CD4-positive, CD25-positive, alpha-beta regulatory T cell (primary cell): Measurements from ENCODE around the gene PSMD14. TPM values are rescaled to one million over a fixed set of nuclear protein-coding genes. Genes with fewer than 3 reads are reported as not detected.

ENCODE experiments used
- ATAC-seq, 2 donors: fragments of 150-1000 bp; cut with Tn5 transposase; one replicate each; pipeline ENCODE4 v1.10.0; 2021; ENCODE audit warnings: low read depth in 2 of 2, moderate number of reproducible peaks in 2 of 2, moderate library complexity in 1 of 2
- DNase-seq, 3 donors: peaks; one replicate each; pipeline versions ENCODE4 v3.0.0 to v3.0.0-alpha.2; 2012 to 2022; ENCODE audit warnings: mixed read lengths in 1 of 3
- H3K27ac ChIP-seq: one replicate; pipeline ENCODE4 v1.7.0; 2013; ENCODE audit warnings: mild to moderate bottlenecking, low read length; ENCODE audit not compliant: insufficient read depth, poor library complexity, severe bottlenecking
- H3K27me3 ChIP-seq: one replicate; pipeline ENCODE4 v1.7.0; 2013; ENCODE audit warnings: low read length; ENCODE audit not compliant: control insufficient read depth, insufficient read depth
- H3K36me3 ChIP-seq: one replicate; pipeline ENCODE4 v1.7.0; 2013; ENCODE audit warnings: mild to moderate bottlenecking, low read length, moderate library complexity; ENCODE audit not compliant: control insufficient read depth, insufficient read depth
- H3K4me1 ChIP-seq: 2 replicates; pipeline ENCODE4 v1.7.0; 2013; ENCODE audit warnings: mild to moderate bottlenecking, low read length; ENCODE audit not compliant: insufficient read depth, control insufficient read depth, poor library complexity, severe bottlenecking
- H3K4me3 ChIP-seq: one replicate; pipeline ENCODE4 v1.7.0; 2013; ENCODE audit warnings: low read depth, mild to moderate bottlenecking, low read length, moderate library complexity
- H3K9me3 ChIP-seq, 2 experiments: 1 replicate in 1 of 2; 2 replicates in 1 of 2; pipeline ENCODE4 v1.7.0; 2013; ENCODE audit warnings: low read length in 2 of 2, mild to moderate bottlenecking in 1 of 2, moderate library complexity in 1 of 2; ENCODE audit not compliant: control insufficient read depth in 2 of 2
- H3K27ac Mint-ChIP-seq, 3 donors: one replicate each; pipeline ENCODE4 v1.8.0; 2020 to 2022; ENCODE audit warnings: mild to moderate bottlenecking in 3 of 3, mixed read lengths in 3 of 3, moderate library complexity in 2 of 3
- H3K27me3 Mint-ChIP-seq: one replicate; pipeline ENCODE4 v1.8.0; 2022; ENCODE audit warnings: mild to moderate bottlenecking, mixed read lengths
- H3K36me3 Mint-ChIP-seq: one replicate; pipeline ENCODE4 v1.8.0; 2020; ENCODE audit warnings: mixed read lengths
- H3K4me1 Mint-ChIP-seq, 4 donors: one replicate each; pipeline ENCODE4 v1.8.0; 2020 to 2022; ENCODE audit warnings: mixed read lengths in 4 of 4, mild to moderate bottlenecking in 1 of 4
- H3K4me3 Mint-ChIP-seq, 4 donors: one replicate each; pipeline ENCODE4 v1.8.0; 2020 to 2022; ENCODE audit warnings: mild to moderate bottlenecking in 4 of 4, mixed read lengths in 4 of 4, moderate library complexity in 3 of 4
- H3K9me3 Mint-ChIP-seq, 7 donors: one replicate each; pipeline ENCODE4 v1.8.0; 2020 to 2022; ENCODE audit warnings: mixed read lengths in 7 of 7, mild to moderate bottlenecking in 3 of 7, moderate library complexity in 2 of 7
- polyA plus RNA-seq, 4 donors: library from polyadenylated mRNA; unstranded; fragments of 300-500 nt; fragmentation: Illumina TruSeq; gene quantifications; one replicate each; pipeline ENCODE4 v1.2.3, GENCODE V29; 2021
- total RNA-seq: library from RNA; stranded (reverse); gene quantifications from one replicate; pipeline ENCODE4 v1.2.3, GENCODE V29; 2022

The PSMD14 gene
- total and polyA plus RNA-seq, 5 donors from 2014 or later = 38.6 to 82.9 (median 64.9) TPM

DNA sequence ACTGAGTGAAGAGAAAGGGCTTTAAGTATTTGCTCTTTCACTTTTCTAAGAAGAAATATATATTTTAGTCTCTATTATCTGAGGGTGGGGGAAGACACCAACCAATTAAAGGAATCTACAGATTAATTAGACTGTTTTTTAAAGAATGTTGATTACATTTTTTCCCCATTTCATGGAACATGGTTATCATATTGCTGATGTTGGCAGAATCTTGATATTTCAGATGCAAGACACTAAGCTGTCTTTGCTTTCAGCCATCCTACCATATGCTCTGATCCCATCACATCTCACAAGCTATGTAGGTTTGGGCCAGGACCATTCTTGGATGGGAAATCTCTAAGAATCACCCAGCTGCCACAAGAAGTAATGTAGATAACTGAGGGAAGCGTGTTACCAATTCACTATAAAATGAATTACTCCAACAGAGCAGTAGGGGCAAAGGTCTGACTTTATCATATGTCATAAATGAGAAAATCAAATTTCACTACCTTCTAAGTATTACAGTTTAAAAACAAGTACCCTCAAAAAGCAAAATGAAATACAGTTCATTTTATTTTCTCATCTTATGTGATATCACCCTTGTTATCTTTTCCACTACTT, 101.2 kb downstream of the PSMD14 start:
- Mint-ChIP-seq H3K4me1 (peaks cover 0 to 6% (median 4%) of the 10 kb centered on the region in 4 donors), H3K36me3 (peaks cover 13% of the 10 kb centered on the region), H3K27me3 (peaks cover 6% of the 10 kb centered on the region), H3K9me3 (peaks cover 0 to 1% (median 0%) of the 10 kb centered on the region in 7 donors), H3K4me3 (no peak overlapping the region), H3K27ac (no peak overlapping the region)
- H3K4me3 ChIP-seq = no peak overlapping the region
- ATAC-seq = no peak
- H3K9me3 ChIP-seq = no peaks in the 10 kb centered on the region
- H3K36me3 ChIP-seq = peaks cover 4% of the 10 kb centered on the region
- H3K27me3 ChIP-seq = peaks cover 3% of the 10 kb centered on the region
- H3K27ac ChIP-seq = no peak overlapping the region
- DNase-seq = no peak
- H3K4me1 ChIP-seq = peaks cover 4% of the 10 kb centered on the region

DNA sequence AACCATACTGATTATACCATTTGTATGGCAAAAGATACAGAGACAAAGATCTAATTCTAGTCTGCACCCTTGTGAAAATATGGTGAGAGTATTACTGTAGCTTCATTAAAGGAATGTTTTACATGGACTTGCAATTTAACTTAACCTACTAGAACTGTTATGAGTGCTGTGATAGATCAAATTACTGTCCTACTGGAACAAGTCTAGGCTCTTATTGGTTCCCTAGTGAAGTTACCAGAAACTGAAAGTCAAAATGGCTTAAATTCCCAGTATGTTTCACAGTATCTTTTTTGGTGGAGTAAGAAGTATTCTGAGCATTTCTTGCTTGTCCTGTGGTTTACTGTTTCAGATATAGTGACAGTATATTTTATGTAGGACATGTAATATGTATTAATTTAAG, 104.1 kb downstream of the PSMD14 start:
- peaks cover 15% of the 10 kb centered on the region for H3K27me3 ChIP-seq
- Mint-ChIP-seq H3K27me3 (peaks cover 33% of the 10 kb centered on the region), H3K4me1 (peaks cover under 1 to 31% (median 27%) of the 10 kb centered on the region in 4 donors), H3K36me3 (peaks cover 13% of the 10 kb centered on the region), H3K27ac (no peak overlapping the region), H3K9me3 (peaks cover 0 to 2% (median 0%) of the 10 kb centered on the region in 7 donors), H3K4me3 (no peak overlapping the region)
- DNase-seq (no peak), ATAC-seq (no peak)
- no peaks in the 10 kb centered on the region for H3K9me3 ChIP-seq
- H3K36me3 ChIP-seq = peaks cover 4% of the 10 kb centered on the region
- peaks cover 33% of the 10 kb centered on the region for H3K4me1 ChIP-seq
- H3K4me3 ChIP-seq = no peak overlapping the region
- H3K27ac ChIP-seq = no peak overlapping the region

DNA sequence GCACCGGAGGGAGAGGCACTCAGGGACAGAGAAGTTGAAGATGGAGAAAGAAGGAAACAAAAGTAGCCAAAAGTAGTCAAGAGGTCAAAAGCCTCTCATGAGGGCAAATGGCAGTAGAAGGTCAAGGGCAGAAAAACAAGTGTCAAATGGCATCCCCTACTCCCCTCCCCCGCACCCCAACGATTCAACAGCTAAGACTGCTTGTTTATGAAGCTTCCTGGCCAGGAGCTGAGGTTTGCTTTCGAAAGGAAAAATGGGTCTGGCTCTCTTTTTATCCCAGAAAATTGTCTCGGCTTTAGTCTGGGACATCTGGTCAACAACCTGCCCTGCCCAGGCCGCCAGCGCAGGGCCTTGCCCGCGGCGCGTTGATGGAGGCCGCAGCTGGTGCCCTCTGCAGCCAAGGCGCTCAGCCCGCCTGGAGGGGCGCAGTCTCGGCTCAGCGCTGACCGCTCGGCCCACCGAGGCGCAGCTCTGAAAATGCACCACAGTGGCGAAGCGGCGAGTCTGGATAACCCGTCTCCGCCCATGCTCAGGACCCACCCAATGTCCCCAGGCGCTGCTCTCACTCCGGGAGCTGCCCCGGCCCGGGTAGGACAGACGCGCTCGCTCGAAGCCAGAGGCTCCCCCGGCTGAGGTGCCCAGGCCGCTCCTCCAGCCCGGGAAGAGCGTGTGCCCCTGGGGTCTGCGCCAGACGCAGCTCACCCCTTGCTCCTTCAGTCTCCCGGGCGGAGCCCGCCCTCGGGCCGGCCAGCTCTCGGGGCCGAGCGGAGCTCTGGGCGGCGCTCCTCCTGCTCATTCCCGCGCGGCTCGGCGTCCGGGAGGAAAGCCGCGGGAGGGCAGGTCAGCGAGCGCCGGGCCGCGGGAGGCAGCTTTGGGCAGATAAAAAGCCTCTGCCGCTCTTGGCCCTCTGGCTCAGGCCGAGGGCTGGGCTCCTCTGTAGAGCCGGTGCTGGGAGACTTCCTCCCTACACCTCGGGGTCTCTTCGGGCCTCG, 106.1 kb downstream of the PSMD14 start:
- H3K36me3 ChIP-seq = peaks cover 3% of the 10 kb centered on the region
- H3K9me3 ChIP-seq = no peaks in the 10 kb centered on the region
- H3K27ac Mint-ChIP-seq = no peak overlapping the region
- peaks cover 8 to 47% (median 33%) of the 10 kb centered on the region in 4 donors for H3K4me1 Mint-ChIP-seq
- H3K9me3 Mint-ChIP-seq = peaks cover 0 to 2% (median 0%) of the 10 kb centered on the region in 7 donors
- H3K36me3 Mint-ChIP-seq = peaks cover 9% of the 10 kb centered on the region
- no peak overlapping the region for H3K27ac ChIP-seq
- DNase-seq (no peak), ATAC-seq (peak; percentile 38 to 52)
- H3K4me1 ChIP-seq = peaks cover 43% of the 10 kb centered on the region
- peaks cover 17% of the 10 kb centered on the region for H3K27me3 ChIP-seq
- peaks cover 52% of the 10 kb centered on the region for H3K27me3 Mint-ChIP-seq
- peak overlapping the region; percentile 53 to 88 (median 72) for H3K4me3 Mint-ChIP-seq
- peak overlapping the region; percentile 74 for H3K4me3 ChIP-seq

DNA sequence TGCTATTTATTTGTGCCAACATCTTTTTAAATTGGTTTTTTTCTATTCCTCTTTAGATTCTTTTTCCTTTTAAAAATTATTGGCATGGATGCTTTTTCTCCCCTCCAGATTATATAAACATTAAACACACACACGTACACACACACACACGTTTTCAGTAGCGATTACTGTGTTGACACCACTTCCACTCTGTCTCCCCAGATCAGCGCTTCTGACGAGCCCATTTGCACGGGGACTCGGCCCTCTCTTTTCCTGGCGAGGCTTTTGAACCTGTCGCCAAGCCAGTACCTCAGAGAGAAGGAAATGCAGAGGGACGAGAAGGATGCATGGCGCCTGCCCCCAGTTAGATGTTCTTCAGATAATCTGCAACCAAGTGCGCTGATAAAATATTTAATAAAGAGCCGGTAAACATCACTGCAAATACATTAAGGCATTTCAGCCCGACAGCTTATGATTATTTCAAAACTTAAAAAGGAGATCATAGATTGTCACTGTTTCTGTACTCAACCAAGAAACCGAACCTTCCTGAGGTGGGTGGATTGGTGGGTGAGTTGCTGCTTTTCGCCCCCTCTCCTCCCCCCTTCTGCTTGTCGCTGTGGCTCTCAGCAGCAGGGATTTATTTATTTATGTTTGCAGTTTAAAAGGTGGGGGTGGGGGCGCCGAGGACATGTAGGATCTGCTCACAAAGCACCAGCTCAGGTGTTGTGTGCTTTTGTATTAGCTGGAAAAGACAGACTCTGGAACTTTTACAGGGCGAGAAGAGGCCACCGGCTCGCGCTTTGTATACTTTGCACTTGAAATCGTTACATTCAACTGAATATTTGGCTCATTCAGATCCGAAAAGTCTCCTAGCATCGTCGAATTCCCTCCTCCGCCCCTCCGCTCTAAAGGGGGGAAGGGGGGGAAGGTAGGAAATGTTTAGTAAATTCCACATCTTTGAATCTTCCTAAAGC, 107.1 kb downstream of the PSMD14 start:
- peaks cover 43% of the 10 kb centered on the region for H3K4me1 ChIP-seq
- H3K27ac ChIP-seq = no peak overlapping the region
- peaks cover 10 to 48% (median 37%) of the 10 kb centered on the region in 4 donors for H3K4me1 Mint-ChIP-seq
- no peaks in the 10 kb centered on the region for H3K9me3 ChIP-seq
- ATAC-seq = peak; percentile 27 to 51
- no peak overlapping the region for H3K27ac Mint-ChIP-seq
- peaks cover 0 to 2% (median 0%) of the 10 kb centered on the region in 7 donors for H3K9me3 Mint-ChIP-seq
- peak overlapping the region; percentile 74 for H3K4me3 ChIP-seq
- peak overlapping the region; percentile 49 to 88 (median 67) for H3K4me3 Mint-ChIP-seq
- H3K36me3 ChIP-seq = no peaks in the 10 kb centered on the region
- no peak for DNase-seq
- H3K27me3 Mint-ChIP-seq = peaks cover 62% of the 10 kb centered on the region
- H3K27me3 ChIP-seq = peaks cover 23% of the 10 kb centered on the region
- H3K36me3 Mint-ChIP-seq = peaks cover 9% of the 10 kb centered on the region

DNA sequence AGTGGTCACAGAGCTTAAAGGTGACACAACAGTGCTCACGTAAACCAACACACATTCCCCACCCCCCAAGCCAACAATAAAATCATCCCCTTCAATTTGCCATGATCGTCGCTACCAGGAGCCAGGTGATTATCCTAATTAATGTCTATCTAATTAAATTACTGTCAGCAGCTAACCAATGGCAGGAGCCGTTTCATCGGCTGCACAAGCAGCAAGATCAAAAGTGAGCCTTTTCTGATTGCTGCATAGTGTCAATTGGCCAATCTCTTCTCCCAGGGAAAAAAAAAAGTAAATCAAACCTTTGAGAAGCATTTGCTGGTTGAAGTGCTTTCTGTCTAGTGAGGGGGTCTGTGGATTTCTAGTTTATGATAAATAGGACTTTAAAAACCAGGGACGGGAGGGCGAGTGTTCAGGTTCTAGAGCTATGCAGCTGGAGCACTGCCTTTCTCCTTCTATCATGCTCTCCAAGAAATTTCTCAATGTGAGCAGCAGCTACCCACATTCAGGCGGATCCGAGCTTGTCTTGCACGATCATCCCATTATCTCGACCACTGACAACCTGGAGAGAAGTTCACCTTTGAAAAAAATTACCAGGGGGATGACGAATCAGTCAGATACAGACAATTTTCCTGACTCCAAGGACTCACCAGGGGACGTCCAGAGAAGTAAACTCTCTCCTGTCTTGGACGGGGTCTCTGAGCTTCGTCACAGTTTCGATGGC, 107.9 kb downstream of the PSMD14 start, which contains the start of gene TBR1:
Gene TBR1 (plus strand): TSS at position 311 of the 721 bp plus-strand sequence. CDS start 114 bp downstream, at position 425.
- peak in 1 of 3 donors; percentile 40 for DNase-seq
- Mint-ChIP-seq H3K36me3 (peaks cover 9% of the 10 kb centered on the region), H3K4me1 (peaks cover 10 to 55% (median 39%) of the 10 kb centered on the region in 4 donors), H3K27me3 (peaks cover 70% of the 10 kb centered on the region), H3K27ac (peak within 1 kb of the TSS in 1 of 3 donors; percentile 6), H3K4me3 (peak within 1 kb of the TSS; percentile 49 to 88 (median 67)), H3K9me3 (peaks cover 0 to 2% (median 0%) of the 10 kb centered on the region in 7 donors)
- no peak for ATAC-seq
- no peaks in the 10 kb centered on the region for H3K36me3 ChIP-seq
- peaks cover 30% of the 10 kb centered on the region for H3K27me3 ChIP-seq
- H3K27ac ChIP-seq = no peak within 1 kb of the TSS
- no peaks in the 10 kb centered on the region for H3K9me3 ChIP-seq
- peak within 1 kb of the TSS; percentile 74 for H3K4me3 ChIP-seq
- peaks cover 43% of the 10 kb centered on the region for H3K4me1 ChIP-seq

DNA sequence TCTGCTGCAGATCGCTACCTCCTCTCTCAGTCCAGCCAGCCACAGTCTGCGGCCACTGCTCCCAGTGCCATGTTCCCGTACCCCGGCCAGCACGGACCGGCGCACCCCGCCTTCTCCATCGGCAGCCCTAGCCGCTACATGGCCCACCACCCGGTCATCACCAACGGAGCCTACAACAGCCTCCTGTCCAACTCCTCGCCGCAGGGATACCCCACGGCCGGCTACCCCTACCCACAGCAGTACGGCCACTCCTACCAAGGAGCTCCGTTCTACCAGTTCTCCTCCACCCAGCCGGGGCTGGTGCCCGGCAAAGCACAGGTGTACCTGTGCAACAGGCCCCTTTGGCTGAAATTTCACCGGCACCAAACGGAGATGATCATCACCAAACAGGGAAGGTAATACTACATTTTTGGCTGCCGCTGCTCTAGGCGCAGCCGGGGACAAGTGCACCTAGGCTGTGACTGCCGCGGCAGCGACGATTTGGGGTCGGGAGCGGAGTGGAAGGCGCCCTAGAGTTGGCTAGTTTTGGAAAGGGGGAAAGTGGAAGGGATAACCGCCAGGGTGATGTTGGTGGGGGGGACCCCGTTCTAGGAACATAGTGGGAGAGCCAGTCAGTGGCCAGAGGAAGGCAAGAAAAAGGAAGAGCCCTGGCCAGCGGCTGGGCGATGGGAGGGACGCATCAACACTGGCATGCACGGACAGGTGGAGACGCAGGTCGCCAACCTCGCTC, 108.6 kb downstream of the PSMD14 start:
- no peaks in the 10 kb centered on the region for H3K36me3 ChIP-seq
- no peak overlapping the region for H3K27ac ChIP-seq
- DNase-seq (no peak), ATAC-seq (no peak)
- H3K4me3 Mint-ChIP-seq = peak overlapping the region; percentile 43 to 67 (median 58)
- H3K36me3 Mint-ChIP-seq = peaks cover 3% of the 10 kb centered on the region
- H3K9me3 ChIP-seq = no peaks in the 10 kb centered on the region
- no peak overlapping the region for H3K27ac Mint-ChIP-seq
- peaks cover 37% of the 10 kb centered on the region for H3K27me3 ChIP-seq
- H3K4me1 ChIP-seq = peaks cover 43% of the 10 kb centered on the region
- peaks cover 78% of the 10 kb centered on the region for H3K27me3 Mint-ChIP-seq
- H3K9me3 Mint-ChIP-seq = peaks cover 0 to 2% (median 0%) of the 10 kb centered on the region in 7 donors
- H3K4me3 ChIP-seq = peak overlapping the region; percentile 74
- H3K4me1 Mint-ChIP-seq = peaks cover 10 to 57% (median 39%) of the 10 kb centered on the region in 4 donors
